Panc1 (cell line): ENCODE measurements around the gene PXDN. TPM values are rescaled to one million over a fixed set of nuclear protein-coding genes. Genes with fewer than 3 reads are reported as not detected.

Experiments used
- ATAC-seq: fragments of 200-7000 bp; cut with Tn5 transposase; 2 replicates; pipeline ENCODE4 v1.9.1; 2020; ENCODE audit warnings: mild to moderate bottlenecking, moderate library complexity
- BruUV-seq: library from RNA; stranded (reverse); fragments of 400-500 nt; replicated peaks from 2 replicates; lab custom pipeline; 2021; lab: Mats Ljungman, UMichigan
- CTCF ChIA-PET: fragments of 300-600 bp; sonication (Branson Sonifier 250); formaldehyde crosslinking; loops from one replicate; lab custom pipeline; 2022; ENCODE audit warnings: antibody characterized with exemption; lab: Charles Lee
- POLR2A ChIA-PET: fragments of 300-600 bp; sonication (Branson Sonifier 250); formaldehyde crosslinking; loops from one replicate; lab custom pipeline; 2022; ENCODE audit warnings: antibody characterized with exemption; lab: Charles Lee
- DNase-seq: peaks from one replicate; pipeline ENCODE4 v3.0.0-alpha.2; 2010; ENCODE audit warnings: low read depth, low spot score
- H3K27ac ChIP-seq: 2 replicates; pipeline ENCODE4 v1.5.1; 2011; ENCODE audit warnings: mild to moderate bottlenecking, low read length, inconsistent platforms
- H3K27me3 ChIP-seq: fragments of 200-500 bp; sonication (Bioruptor generic); 2 replicates; pipeline ENCODE4 v1.6.0; 2014; ENCODE audit warnings: low read length, inconsistent platforms; ENCODE audit not compliant: control insufficient read depth, insufficient read depth
- H3K36me3 ChIP-seq: fragments of 200-500 bp; sonication (Bioruptor generic); 2 replicates; pipeline ENCODE4 v1.5.1; 2014; ENCODE audit warnings: inconsistent platforms, mild to moderate bottlenecking, low read length, moderate library complexity; ENCODE audit not compliant: control insufficient read depth, insufficient read depth
- H3K4me1 ChIP-seq: 2 replicates; pipeline ENCODE4 v1.5.1; 2011; ENCODE audit warnings: inconsistent platforms, mild to moderate bottlenecking, low read length, moderate library complexity; ENCODE audit not compliant: control insufficient read depth, insufficient read depth
- H3K4me3 ChIP-seq, 2 experiments: 2 replicates each; pipeline ENCODE4 v1.5.1; 2011 to 2012; ENCODE audit warnings: low read depth in 2 of 2, low read length in 2 of 2, mild to moderate bottlenecking in 2 of 2, inconsistent platforms in 1 of 2, moderate library complexity in 1 of 2
- H3K9me3 ChIP-seq: fragments of 200-500 bp; sonication (Bioruptor generic); 2 replicates; pipeline ENCODE4 v1.5.1; 2014; ENCODE audit warnings: low read depth, mild to moderate bottlenecking, inconsistent platforms, low read length, moderate library complexity; ENCODE audit not compliant: control insufficient read depth, insufficient read depth
- CTCF ChIP-seq: fragments of 450-650 bp; IDR thresholded peaks from 2 replicates; pipeline ENCODE4 v1.5.1; 2017; ENCODE audit warnings: mild to moderate bottlenecking
- POLR2AphosphoS5 ChIP-seq: IDR thresholded peaks from 2 replicates; pipeline ENCODE4 v1.6.1; 2012; ENCODE audit warnings: mild to moderate bottlenecking, low read depth, low read length, moderate library complexity
- SIN3A ChIP-seq: IDR thresholded peaks from 2 replicates; pipeline ENCODE4 v1.6.1; 2012; ENCODE audit warnings: low read depth, mild to moderate bottlenecking, low read length, moderate library complexity, borderline replicate concordance; ENCODE audit not compliant: insufficient read depth
- TCF7L2 ChIP-seq: IDR thresholded peaks from 2 replicates; pipeline ENCODE4 v1.6.1; 2011; ENCODE audit warnings: mild to moderate bottlenecking, low read depth, low read length, inconsistent platforms
- in situ Hi-C: cut with HindIII; loops from 2 replicates; pipeline ENCODE4 v1.10.0; 2016; ENCODE audit warnings: low sequenced_read_pairs, low pct_unique_long_range_greater_than_20kb
- intact Hi-C: fragments of 100-400 bp; cut with micrococcal nuclease; formaldehyde crosslinking; loops from one replicate; pipeline ENCODE4 v1.10.0; 2022; ENCODE audit not compliant: unreplicated experiment
- total RNA-seq: library from RNA; stranded (reverse); gene quantifications from one replicate; pipeline ENCODE4 v1.2.1, GENCODE V29; 2021; ENCODE audit not compliant: unreplicated experiment
- TF ChIP-seq, protein P1 (sequence below), 2 experiments: IDR thresholded peaks; 2 replicates each; pipeline ENCODE4 v1.6.1; 2011 to 2012; ENCODE audit warnings: low read depth in 2 of 2, control low read depth in 1 of 2, low read length in 1 of 2, mild to moderate bottlenecking in 1 of 2, moderate library complexity in 1 of 2; ENCODE audit not compliant: insufficient read depth in 1 of 2

The PXDN gene
- total RNA-seq, 1 experiment from 2014 or later, result 2.5 TPM

DNA sequence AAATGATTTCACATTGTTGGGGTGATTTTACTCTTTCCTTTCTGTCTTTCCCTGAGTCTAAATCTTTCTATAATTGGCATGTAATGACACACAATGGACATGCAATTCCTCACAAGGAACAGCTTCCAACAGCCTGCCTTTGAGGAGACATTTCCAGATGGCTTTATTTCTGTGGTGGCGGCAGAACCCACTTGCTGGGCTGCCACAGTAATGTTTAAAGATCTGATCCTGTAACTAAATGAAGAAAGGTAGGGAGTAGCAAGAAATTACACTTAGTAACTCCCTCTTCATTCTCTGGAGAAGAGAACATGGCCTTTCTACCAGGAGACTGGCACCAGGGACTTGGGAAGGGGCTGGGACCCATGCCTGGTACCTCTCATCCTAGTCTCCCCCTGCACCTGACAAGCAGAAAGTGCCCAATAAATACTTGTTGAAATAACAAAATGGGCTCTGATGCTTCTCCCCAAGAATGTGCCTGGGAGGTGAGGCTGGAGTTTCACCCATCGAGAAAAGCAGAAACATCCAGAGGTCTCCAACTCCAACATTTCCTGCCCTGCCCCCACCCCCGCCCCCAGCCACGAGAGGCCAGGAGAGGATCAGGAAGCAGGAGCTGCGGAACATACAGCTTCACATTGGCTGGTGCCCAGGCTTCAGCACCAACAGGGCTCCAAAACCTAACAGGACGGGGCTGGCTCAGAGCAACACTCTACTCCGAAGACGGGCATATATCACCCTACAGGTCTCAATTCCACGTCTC, 92.1 kb downstream of the PXDN start:
- Histone ChIP-seq H3K36me3 (no peaks in the 10 kb centered on the region), H3K4me3 (no peak overlapping the region), H3K9me3 (no peaks in the 10 kb centered on the region), H3K4me1 (peaks cover 13% of the 10 kb centered on the region), H3K27me3 (no peaks in the 10 kb centered on the region), H3K27ac (peak overlapping the region; percentile 84)
- POLR2A ChIA-PET, result interaction anchor here (0.6 kb wide), 1 partner anchor 100 kb away, joined by 18 read pairs; no protein-coding TSS in a partner anchor
- in situ Hi-C loops, result no loop called here
- BruUV-seq, result no TSS peak
- ATAC-seq (no peak), DNase-seq (no peak)
- intact Hi-C loops, result no loop called here
- TF ChIP-seq SIN3A, result no peak
- CTCF ChIA-PET, result no interaction called here

- POLR2A ChIA-PET, result no interaction called here
- Histone ChIP-seq H3K4me3 (no peak overlapping the region), H3K27ac (peak overlapping the region; percentile 84), H3K36me3 (no peaks in the 10 kb centered on the region), H3K9me3 (no peaks in the 10 kb centered on the region), H3K27me3 (no peaks in the 10 kb centered on the region), H3K4me1 (peaks cover 6% of the 10 kb centered on the region; the same call in 1 of the 2 replicates)
- TF ChIP-seq POLR2AphosphoS5 (no peak), SIN3A (no peak), TCF7L2 (no peak), CTCF (no peak)
- TF ChIP-seq, protein P1, sequence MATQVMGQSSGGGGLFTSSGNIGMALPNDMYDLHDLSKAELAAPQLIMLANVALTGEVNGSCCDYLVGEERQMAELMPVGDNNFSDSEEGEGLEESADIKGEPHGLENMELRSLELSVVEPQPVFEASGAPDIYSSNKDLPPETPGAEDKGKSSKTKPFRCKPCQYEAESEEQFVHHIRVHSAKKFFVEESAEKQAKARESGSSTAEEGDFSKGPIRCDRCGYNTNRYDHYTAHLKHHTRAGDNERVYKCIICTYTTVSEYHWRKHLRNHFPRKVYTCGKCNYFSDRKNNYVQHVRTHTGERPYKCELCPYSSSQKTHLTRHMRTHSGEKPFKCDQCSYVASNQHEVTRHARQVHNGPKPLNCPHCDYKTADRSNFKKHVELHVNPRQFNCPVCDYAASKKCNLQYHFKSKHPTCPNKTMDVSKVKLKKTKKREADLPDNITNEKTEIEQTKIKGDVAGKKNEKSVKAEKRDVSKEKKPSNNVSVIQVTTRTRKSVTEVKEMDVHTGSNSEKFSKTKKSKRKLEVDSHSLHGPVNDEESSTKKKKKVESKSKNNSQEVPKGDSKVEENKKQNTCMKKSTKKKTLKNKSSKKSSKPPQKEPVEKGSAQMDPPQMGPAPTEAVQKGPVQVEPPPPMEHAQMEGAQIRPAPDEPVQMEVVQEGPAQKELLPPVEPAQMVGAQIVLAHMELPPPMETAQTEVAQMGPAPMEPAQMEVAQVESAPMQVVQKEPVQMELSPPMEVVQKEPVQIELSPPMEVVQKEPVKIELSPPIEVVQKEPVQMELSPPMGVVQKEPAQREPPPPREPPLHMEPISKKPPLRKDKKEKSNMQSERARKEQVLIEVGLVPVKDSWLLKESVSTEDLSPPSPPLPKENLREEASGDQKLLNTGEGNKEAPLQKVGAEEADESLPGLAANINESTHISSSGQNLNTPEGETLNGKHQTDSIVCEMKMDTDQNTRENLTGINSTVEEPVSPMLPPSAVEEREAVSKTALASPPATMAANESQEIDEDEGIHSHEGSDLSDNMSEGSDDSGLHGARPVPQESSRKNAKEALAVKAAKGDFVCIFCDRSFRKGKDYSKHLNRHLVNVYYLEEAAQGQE (IDR thresholded peaks at IDR 0.05; ENCODE audit: insufficient read depth in 1 of 2, low read depth in 2 of 2, low read length in 1 of 2), result no peak
- ATAC-seq (no peak), DNase-seq (no peak)
- BruUV-seq, result no TSS peak
- in situ Hi-C loops (no loop called here), intact Hi-C loops (no loop called here)
- CTCF ChIA-PET, result no interaction called here
Measured at GRCh38 chr2:1651121-1652033, 92.9 kb downstream of the PXDN start.
